SK-N-SH treated with all-trans-retinoic acid at 6 μM for 48 hours (cell line): Measurements from ENCODE around the gene OCIAD1.

Source experiments
- ESRRG ChIP-seq: fragments of 250-450 bp; sonication (Bioruptor Pico); IDR thresholded peaks from 2 replicates; pipeline ENCODE4 v1.6.1; 2021; ENCODE audit warnings: mild to moderate bottlenecking
- ZFP3 ChIP-seq: fragments of 250-450 bp; sonication (Bioruptor Pico); IDR thresholded peaks from 2 replicates; pipeline ENCODE4 v1.5.0; 2020; ENCODE audit warnings: mild to moderate bottlenecking, moderate library complexity
- ZNF565 ChIP-seq: fragments of 450-650 bp; formaldehyde crosslinking; conservative IDR thresholded peaks from 2 replicates; pipeline ENCODE4 v1.5.0; 2020; ENCODE audit warnings: low read depth, mild to moderate bottlenecking, moderate library complexity
- ZNF70 ChIP-seq: fragments of 450-650 bp; formaldehyde crosslinking; IDR thresholded peaks from 2 replicates; pipeline ENCODE4 v1.5.0; 2020; ENCODE audit warnings: mild to moderate bottlenecking, moderate library complexity
- TF ChIP-seq, protein P1 (sequence below): fragments of 250-450 bp; sonication (Bioruptor Pico); IDR thresholded peaks from 2 replicates; pipeline ENCODE4 v1.8.0; 2021; ENCODE audit warnings: low read depth, mild to moderate bottlenecking, moderate library complexity, borderline replicate concordance

DNA sequence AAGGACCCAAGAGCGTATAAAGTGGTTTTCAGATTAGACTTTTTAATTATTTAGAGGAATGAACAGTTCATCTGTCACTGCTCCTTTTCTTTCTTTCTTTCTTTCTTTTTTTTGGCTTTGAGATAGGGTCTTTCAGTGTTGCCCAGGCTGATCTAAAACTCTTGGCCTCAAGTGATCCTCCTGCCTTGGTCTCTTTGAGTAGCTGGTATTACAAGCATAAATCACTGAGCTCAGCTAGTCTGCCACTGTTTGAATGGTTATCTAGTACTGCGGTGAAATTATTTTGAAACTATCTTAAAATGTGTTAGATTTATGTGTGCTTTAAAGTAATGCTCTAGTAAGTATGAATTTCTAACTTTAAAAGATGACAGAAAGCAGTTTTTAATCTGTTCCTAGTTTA, 44.3 kb upstream of the OCIAD1 start:
- TF ChIP-seq ZFP3 (CRISPR knock-in tag): no peak
- TF ChIP-seq ESRRG (CRISPR knock-in tag): no peak
- TF ChIP-seq ZNF565: no peak
- TF ChIP-seq, protein P1, sequence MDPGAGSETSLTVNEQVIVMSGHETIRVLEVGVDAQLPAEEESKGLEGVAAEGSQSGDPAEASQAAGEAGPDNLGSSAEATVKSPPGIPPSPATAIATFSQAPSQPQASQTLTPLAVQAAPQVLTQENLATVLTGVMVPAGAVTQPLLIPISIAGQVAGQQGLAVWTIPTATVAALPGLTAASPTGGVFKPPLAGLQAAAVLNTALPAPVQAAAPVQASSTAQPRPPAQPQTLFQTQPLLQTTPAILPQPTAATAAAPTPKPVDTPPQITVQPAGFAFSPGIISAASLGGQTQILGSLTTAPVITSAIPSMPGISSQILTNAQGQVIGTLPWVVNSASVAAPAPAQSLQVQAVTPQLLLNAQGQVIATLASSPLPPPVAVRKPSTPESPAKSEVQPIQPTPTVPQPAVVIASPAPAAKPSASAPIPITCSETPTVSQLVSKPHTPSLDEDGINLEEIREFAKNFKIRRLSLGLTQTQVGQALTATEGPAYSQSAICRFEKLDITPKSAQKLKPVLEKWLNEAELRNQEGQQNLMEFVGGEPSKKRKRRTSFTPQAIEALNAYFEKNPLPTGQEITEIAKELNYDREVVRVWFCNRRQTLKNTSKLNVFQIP (CRISPR knock-in tag): no peak
- no peak for TF ChIP-seq ZNF70
